IMR-90 (cell line): ENCODE measurements around the gene METRNL. TPM values are rescaled to one million over a fixed set of nuclear protein-coding genes. Genes with fewer than 3 reads are reported as not detected.
"Not testable (repeated sequence)": the region's sequence is repeated elsewhere in the genome, so short reads cannot be mapped to it uniquely, and the experiment has no call there.

ENCODE experiments used
- ATAC-seq: fragments of 200-7000 bp; cut with Tn5 transposase; 2 replicates; pipeline ENCODE4 v1.9.1; 2020; ENCODE audit warnings: low read depth, mild to moderate bottlenecking, moderate library complexity
- BruUV-seq: library from RNA; stranded (reverse); fragments of 400-500 nt; replicated peaks from 2 replicates; lab custom pipeline; 2021; lab: Mats Ljungman, UMichigan
- CTCF ChIA-PET: fragments of 300-600 bp; formaldehyde crosslinking; extraction: SDS; loops from one replicate; lab custom pipeline; 2021; ENCODE audit warnings: antibody characterized with exemption; lab: Yijun Ruan, JAX
- POLR2A ChIA-PET: fragments of 300-600 bp; sonication (Branson Sonifier 250); formaldehyde crosslinking; loops from one replicate; lab custom pipeline; 2022; ENCODE audit warnings: antibody characterized with exemption; ENCODE audit not compliant: unreplicated experiment; lab: Charles Lee
- DNase-seq: peaks from one replicate; pipeline ENCODE4 v3.0.0; 2013
- H2AFZ ChIP-seq: replicated peaks from 2 replicates; pipeline ENCODE3; 2013; ENCODE audit warnings: low read length, mild to moderate bottlenecking; ENCODE audit not compliant: poor library complexity
- H2AK5ac ChIP-seq: 2 replicates; pipeline ENCODE4 v1.6.1; 2013; ENCODE audit warnings: low read depth, low read length, inconsistent platforms
- H2AK9ac ChIP-seq: replicated peaks from 2 replicates; pipeline ENCODE3; 2013; ENCODE audit warnings: mild to moderate bottlenecking, low read depth, low read length, moderate library complexity; ENCODE audit not compliant: poor library complexity
- H2BK120ac ChIP-seq: 2 replicates; pipeline ENCODE4 v1.6.1; 2013; ENCODE audit warnings: low read depth, low read length, inconsistent platforms
- H2BK15ac ChIP-seq: 3 replicates; pipeline ENCODE4 v1.6.1; 2013; ENCODE audit warnings: low read depth, low read length, inconsistent platforms
- H2BK20ac ChIP-seq: 2 replicates; pipeline ENCODE4 v1.6.1; 2013; ENCODE audit warnings: low read depth, mild to moderate bottlenecking, inconsistent platforms, low read length, moderate library complexity
- H2BK5ac ChIP-seq: 2 replicates; pipeline ENCODE4 v1.6.1; 2013; ENCODE audit warnings: mild to moderate bottlenecking, low read depth, low read length, inconsistent platforms; ENCODE audit not compliant: poor library complexity, severe bottlenecking
- H3K14ac ChIP-seq: replicated peaks from 2 replicates; pipeline ENCODE4 v1.6.1; 2013; ENCODE audit warnings: low read depth, low read length, inconsistent platforms
- H3K18ac ChIP-seq: 2 replicates; pipeline ENCODE4 v1.6.1; 2013; ENCODE audit warnings: low read depth, low read length, control low read depth
- H3K23ac ChIP-seq: 2 replicates; pipeline ENCODE4 v1.6.1; 2013; ENCODE audit warnings: low read depth, low read length, inconsistent platforms
- H3K27ac ChIP-seq: 2 replicates; pipeline ENCODE4 v1.5.1; 2013; ENCODE audit warnings: mild to moderate bottlenecking, control low read depth, low read length; ENCODE audit not compliant: insufficient read depth
- H3K27me3 ChIP-seq: 2 replicates; pipeline ENCODE4 v1.6.1; 2013; ENCODE audit warnings: low read length; ENCODE audit not compliant: control insufficient read depth, insufficient read depth
- H3K36me3 ChIP-seq: 2 replicates; pipeline ENCODE4 v1.6.1; 2013; ENCODE audit warnings: low read length, mixed read lengths; ENCODE audit not compliant: control insufficient read depth, insufficient read depth
- H3K4ac ChIP-seq: 2 replicates; pipeline ENCODE4 v1.6.1; 2013; ENCODE audit warnings: low read depth, low read length, inconsistent platforms
- H3K4me1 ChIP-seq: 2 replicates; pipeline ENCODE4 v1.6.1; 2013; ENCODE audit warnings: low read length, mixed read lengths; ENCODE audit not compliant: control insufficient read depth, insufficient read depth
- H3K4me2 ChIP-seq: 2 replicates; pipeline ENCODE4 v1.6.1; 2013; ENCODE audit warnings: low read depth, mild to moderate bottlenecking, control low read depth, low read length, moderate library complexity
- H3K4me3 ChIP-seq: 2 replicates; pipeline ENCODE4 v1.5.1; 2013; ENCODE audit warnings: low read depth, mild to moderate bottlenecking, control low read depth, low read length, moderate library complexity; ENCODE audit not compliant: insufficient read depth
- H3K56ac ChIP-seq: 2 replicates; pipeline ENCODE4 v1.6.1; 2013; ENCODE audit warnings: low read length, inconsistent platforms; ENCODE audit not compliant: insufficient read depth; ENCODE audit errors: extremely low read depth
- H3K79me1 ChIP-seq, 2 experiments: 2 replicates each; pipeline ENCODE4 v1.6.1; 2013; ENCODE audit warnings: low read length in 2 of 2, inconsistent platforms in 1 of 2, low read depth in 1 of 2
- H3K9ac ChIP-seq: 2 replicates; pipeline ENCODE4 v1.6.1; 2013; ENCODE audit warnings: low read depth, low read length, control low read depth
- H3K9me1 ChIP-seq: 2 replicates; pipeline ENCODE4 v1.6.1; 2013; ENCODE audit warnings: low read length, inconsistent platforms; ENCODE audit not compliant: insufficient read depth
- H3K9me3 ChIP-seq: 2 replicates; pipeline ENCODE4 v1.6.1; 2013; ENCODE audit warnings: low read length; ENCODE audit not compliant: control insufficient read depth, insufficient read depth
- H4K20me1 ChIP-seq: 2 replicates; pipeline ENCODE4 v1.6.1; 2013; ENCODE audit warnings: low read length, inconsistent platforms; ENCODE audit not compliant: insufficient read depth
- H4K5ac ChIP-seq: 2 replicates; pipeline ENCODE4 v1.6.1; 2013; ENCODE audit warnings: mild to moderate bottlenecking, low read depth, low read length, control low read depth
- H4K8ac ChIP-seq, 2 experiments: 2 replicates each; pipeline ENCODE4 v1.6.1; 2013; ENCODE audit warnings: low read depth in 2 of 2, low read length in 2 of 2, control low read depth in 1 of 2, inconsistent platforms in 1 of 2
- H4K91ac ChIP-seq: 2 replicates; pipeline ENCODE4 v1.6.1; 2013; ENCODE audit warnings: low read depth, low read length, inconsistent platforms; ENCODE audit not compliant: insufficient read depth
- CHD1 ChIP-seq: IDR thresholded peaks from 2 replicates; pipeline ENCODE4 v1.6.1; 2012; ENCODE audit warnings: low read depth, low read length, improper control_type of control experiment
- WGBS, 2 experiments: methylation state at CpG; one replicate each; pipeline versions ENCODE4 v1.1.5 to v1.1.7; 2013; ENCODE audit warnings: missing lambda C conversion rate in 2 of 2; ENCODE audit not compliant: insufficient read length in 1 of 2; ENCODE audit errors: extremely low coverage in 2 of 2; 5-methylcytosine and 5-hydroxymethylcytosine counted together
- dilution Hi-C: fragments of 300-500 bp; cut with HindIII; formaldehyde crosslinking; loops from one replicate; pipeline ENCODE4 v1.14.3; 2018; ENCODE audit warnings: low sequenced_read_pairs; ENCODE audit not compliant: unreplicated experiment
- in situ Hi-C: fragments of 300-500 bp; cut with MboI; formaldehyde crosslinking; loops from 3 replicates; pipeline ENCODE4 v1.14.3; 2019; ENCODE audit warnings: low sequenced_read_pairs, inconsistent platforms, mixed read lengths
- intact Hi-C: fragments of 100-400 bp; cut with micrococcal nuclease; formaldehyde crosslinking; loops from 2 replicates; pipeline ENCODE4 v1.10.0; 2022
- polyA plus RNA-seq, 3 experiments: library from polyadenylated mRNA; depleted of rRNA; stranded (reverse); fragments of >200 nt; gene quantifications; 2 replicates each; pipeline ENCODE4 v1.2.3, GENCODE V29; 2012; ENCODE audit warnings: low replicate concordance in 1 of 3
- total RNA-seq: library from RNA; depleted of rRNA; stranded (reverse); fragments of >200 nt; gene quantifications from 2 replicates; pipeline ENCODE4 v1.2.3, GENCODE V29; 2012

Gene METRNL
- total and polyA plus RNA-seq, 2 of the 4 experiments (the other 2 are of a cell fraction): 17.9 to 48.2 TPM

- no peak for TF ChIP-seq CHD1
Measured at GRCh38 chr17:83133302-83134121, 54.1 kb downstream of the METRNL start (continued).

DNA sequence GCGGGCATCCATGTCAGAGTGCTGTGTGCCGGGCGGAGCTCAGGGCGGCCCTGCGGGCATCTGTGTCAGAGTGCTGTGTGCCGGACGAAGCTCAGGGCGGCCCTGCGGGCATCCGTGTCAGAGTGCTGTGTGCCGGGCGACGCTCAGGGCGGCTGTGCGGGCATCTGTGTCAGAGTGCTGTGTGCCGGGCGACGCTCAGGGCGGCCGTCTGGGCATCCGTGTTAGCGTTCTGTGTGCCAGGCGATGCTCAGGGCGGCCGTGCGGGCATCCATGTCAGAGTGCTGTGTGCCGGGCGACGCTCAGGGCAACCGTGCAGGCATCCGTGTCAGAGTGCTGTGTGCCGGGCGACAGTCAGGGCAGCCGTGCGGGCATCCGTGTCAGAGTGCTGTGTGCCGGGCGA, 55.0 kb downstream of the METRNL start:
- H3K27ac ChIP-seq, H3K14ac ChIP-seq, H2BK120ac ChIP-seq, H3K56ac ChIP-seq, H3K4me3 ChIP-seq, H4K20me1 ChIP-seq, POLR2A ChIA-PET, H3K9ac ChIP-seq, CTCF ChIA-PET, H4K5ac ChIP-seq, H3K23ac ChIP-seq, H3K4me1 ChIP-seq, DNase-seq, H3K9me3 ChIP-seq, in situ Hi-C loops, dilution Hi-C loops, H2AK5ac ChIP-seq, H3K79me1 ChIP-seq, H3K9me1 ChIP-seq, H4K91ac ChIP-seq, H3K36me3 ChIP-seq, H2AK9ac ChIP-seq, H2BK20ac ChIP-seq, H2AFZ ChIP-seq, BruUV-seq, H2BK5ac ChIP-seq, H4K8ac ChIP-seq, ATAC-seq, intact Hi-C loops, H3K4me2 ChIP-seq, H3K18ac ChIP-seq, H3K4ac ChIP-seq, H2BK15ac ChIP-seq: not testable (repeated sequence)
- H3K27me3 ChIP-seq: peaks cover 44% of the 10 kb centered on the region
- no CpG with 5 or more reads among the region's 38 CpGs for WGBS, 2 experiments
